Ovary (tissue), 3 donors: ENCODE results near the gene SMO.

Experiments
- POLR2A ChIP-seq: fragments of 450-650 bp; IDR thresholded peaks from one replicate; pipeline ENCODE4 v1.6.1; 2017; ENCODE audit warnings: antibody characterized with exemption, mild to moderate bottlenecking, moderate library complexity
- TF ChIP-seq, protein P1 (sequence below), 3 donors: fragments of 450-650 bp in 2 of 3; fragments of 200-600 bp in 1 of 3; IDR thresholded peaks; one replicate each; pipeline versions ENCODE4 v1.5.1 to v1.8.0; 2016 to 2022; ENCODE audit warnings: antibody characterized with exemption in 3 of 3, mild to moderate bottlenecking in 1 of 3
- donor health status: DM: no; HTN: no; CAD: no.

DNA sequence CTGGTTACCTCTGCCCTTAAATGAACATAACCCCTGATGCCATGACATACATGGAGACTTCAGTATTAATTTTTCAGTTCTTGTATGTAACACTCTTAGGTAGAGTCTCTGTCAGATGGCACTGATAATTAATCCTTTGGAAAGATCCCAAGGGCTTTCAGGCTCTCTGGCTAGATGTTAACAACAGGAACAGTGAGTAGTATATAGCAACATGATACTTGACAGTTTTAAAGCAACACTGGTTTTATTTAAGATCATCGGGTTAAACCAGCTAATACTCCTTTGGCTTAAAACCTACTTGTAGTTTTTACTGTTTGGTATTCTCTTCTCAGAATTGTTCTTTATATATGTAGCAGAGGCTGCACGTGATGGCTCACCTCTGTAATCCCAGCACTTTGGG is 63.7 kb downstream of the SMO start:
- TF ChIP-seq, protein P1, sequence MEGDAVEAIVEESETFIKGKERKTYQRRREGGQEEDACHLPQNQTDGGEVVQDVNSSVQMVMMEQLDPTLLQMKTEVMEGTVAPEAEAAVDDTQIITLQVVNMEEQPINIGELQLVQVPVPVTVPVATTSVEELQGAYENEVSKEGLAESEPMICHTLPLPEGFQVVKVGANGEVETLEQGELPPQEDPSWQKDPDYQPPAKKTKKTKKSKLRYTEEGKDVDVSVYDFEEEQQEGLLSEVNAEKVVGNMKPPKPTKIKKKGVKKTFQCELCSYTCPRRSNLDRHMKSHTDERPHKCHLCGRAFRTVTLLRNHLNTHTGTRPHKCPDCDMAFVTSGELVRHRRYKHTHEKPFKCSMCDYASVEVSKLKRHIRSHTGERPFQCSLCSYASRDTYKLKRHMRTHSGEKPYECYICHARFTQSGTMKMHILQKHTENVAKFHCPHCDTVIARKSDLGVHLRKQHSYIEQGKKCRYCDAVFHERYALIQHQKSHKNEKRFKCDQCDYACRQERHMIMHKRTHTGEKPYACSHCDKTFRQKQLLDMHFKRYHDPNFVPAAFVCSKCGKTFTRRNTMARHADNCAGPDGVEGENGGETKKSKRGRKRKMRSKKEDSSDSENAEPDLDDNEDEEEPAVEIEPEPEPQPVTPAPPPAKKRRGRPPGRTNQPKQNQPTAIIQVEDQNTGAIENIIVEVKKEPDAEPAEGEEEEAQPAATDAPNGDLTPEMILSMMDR (IDR thresholded peaks at IDR 0.05): no peak
- no peak for TF ChIP-seq POLR2A
